GM18507 (cell line): Measurements from ENCODE around the gene PLA2G5.

Experiments used
- DNase-seq: peaks from one replicate; pipeline ENCODE4 v3.0.0; 2011; ENCODE audit warnings: low read depth; ENCODE audit not compliant: insufficient read length; ENCODE audit errors: extremely low spot score
- FAIRE-seq: peaks from 2 replicates; lab custom pipeline; 2011; peaks lifted over from hg19 to GRCh38; lab: Jason Lieb, UNC

PLA2G5 gene

GRCh38 chr1:20138346-20138745, 68.4 kb downstream of the PLA2G5 start:
- FAIRE-seq (no peak), DNase-seq (no peak)

GRCh38 chr1:20138961-20139550, 69.1 kb downstream of the PLA2G5 start, which contains the start of gene PLA2G2F:
Gene PLA2G2F, plus strand, starts transcription at chr1:20139323. Its CDS starts 105 bp downstream, at chr1:20139428.
- no peak for FAIRE-seq
- DNase-seq: no peak

GRCh38 chr1:20139776-20140612, 70.0 kb downstream of the PLA2G5 start:
- FAIRE-seq (no peak), DNase-seq (no peak)

DNA sequence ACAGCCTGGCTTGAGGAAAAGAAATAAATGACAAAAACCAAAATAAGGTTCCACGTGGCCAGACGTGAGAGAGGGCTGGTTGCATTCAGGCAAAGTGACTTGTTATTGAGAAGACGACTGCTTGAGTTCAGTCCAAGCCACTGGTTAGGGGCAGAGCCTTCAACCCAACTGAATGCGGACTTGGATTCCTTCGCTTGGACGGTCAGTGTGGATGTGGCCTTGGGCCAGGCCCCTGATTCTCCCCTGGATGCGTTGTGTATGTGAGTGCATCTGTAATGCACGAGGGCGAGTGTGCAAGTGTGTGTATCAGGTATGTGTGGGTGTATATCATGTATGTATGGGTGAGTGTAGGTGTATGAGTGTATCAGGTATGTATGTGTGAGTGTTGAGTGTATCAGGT, 71.0 kb downstream of the PLA2G5 start:
- FAIRE-seq (no peak), DNase-seq (no peak)

DNA sequence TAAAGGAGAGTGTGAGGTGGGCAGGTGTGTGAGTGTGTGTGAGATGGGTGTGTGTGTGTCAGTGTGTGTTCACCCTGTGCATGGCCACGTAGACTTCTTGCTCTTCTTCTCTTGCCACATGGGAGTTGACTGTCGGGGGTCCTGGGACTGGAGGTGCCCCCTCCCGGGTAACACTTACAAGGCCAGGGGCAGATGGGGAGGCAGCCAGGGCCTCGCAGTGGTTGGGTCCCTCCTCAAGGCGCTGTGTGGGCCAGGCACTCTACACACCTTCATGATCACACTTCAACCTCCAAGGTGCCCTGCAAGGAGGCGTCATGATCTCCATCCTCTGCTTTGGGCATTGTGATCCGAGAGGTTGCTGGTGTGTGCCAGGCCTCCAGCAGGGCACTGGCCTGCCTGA, 71.5 kb downstream of the PLA2G5 start:
- no peak for FAIRE-seq

More for the DNA sequence above, 71.5 kb downstream of the PLA2G5 start:
- DNase-seq: no peak
